Esophagus squamous epithelium (tissue), 4 donors: ENCODE results near the gene ZNRF3.

ENCODE experiments used
- CTCF ChIP-seq, 6 experiments: fragments of 450-650 bp in 4 of 6; fragments of 200-600 bp in 2 of 6; sonication (generic) in 2 of 6; IDR thresholded peaks; one replicate each; pipeline ENCODE4 v1.5.1; 2016 to 2019; ENCODE audit warnings: antibody characterized with exemption in 6 of 6, mild to moderate bottlenecking in 4 of 6, moderate library complexity in 4 of 6
- POLR2A ChIP-seq, 4 donors: fragments of 450-650 bp; IDR thresholded peaks; one replicate each; pipeline ENCODE4 v1.6.1; 2017; ENCODE audit warnings: antibody characterized with exemption in 4 of 4, mild to moderate bottlenecking in 4 of 4, moderate library complexity in 3 of 4

DNA sequence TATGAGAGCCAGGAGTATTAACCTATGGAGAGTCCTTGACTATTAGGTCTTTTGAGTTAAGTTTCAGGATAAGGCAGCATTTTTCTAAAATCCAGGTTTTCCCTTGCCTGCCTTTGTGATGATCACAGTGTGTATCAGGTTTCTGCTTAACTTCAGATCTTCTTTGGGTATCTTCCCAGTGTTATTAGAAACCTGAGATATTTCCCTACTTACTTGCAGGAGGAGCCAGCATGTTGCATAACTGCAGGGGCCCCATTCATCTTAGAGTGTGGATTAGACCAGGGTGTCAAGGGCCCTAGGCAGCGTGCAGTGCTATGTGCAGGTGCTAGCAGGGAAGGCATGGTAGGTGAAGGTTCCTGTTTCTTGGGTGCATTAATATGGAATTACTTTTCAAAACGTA is 69.5 kb downstream of the ZNRF3 start:
- TF ChIP-seq CTCF (IDR thresholded peaks at IDR 0.05), result no peak
- no peak for TF ChIP-seq POLR2A (IDR thresholded peaks at IDR 0.05)
